GM12874 (cell line): ENCODE data around the gene RPL41.

ENCODE experiments used
- TF ChIP-seq, protein P1 (sequence below): IDR thresholded peaks from 2 replicates; pipeline ENCODE4 v1.5.1; 2011; ENCODE audit warnings: low read depth, mild to moderate bottlenecking, control low read depth, low read length, moderate library complexity; ENCODE audit not compliant: insufficient read depth

Gene RPL41

DNA sequence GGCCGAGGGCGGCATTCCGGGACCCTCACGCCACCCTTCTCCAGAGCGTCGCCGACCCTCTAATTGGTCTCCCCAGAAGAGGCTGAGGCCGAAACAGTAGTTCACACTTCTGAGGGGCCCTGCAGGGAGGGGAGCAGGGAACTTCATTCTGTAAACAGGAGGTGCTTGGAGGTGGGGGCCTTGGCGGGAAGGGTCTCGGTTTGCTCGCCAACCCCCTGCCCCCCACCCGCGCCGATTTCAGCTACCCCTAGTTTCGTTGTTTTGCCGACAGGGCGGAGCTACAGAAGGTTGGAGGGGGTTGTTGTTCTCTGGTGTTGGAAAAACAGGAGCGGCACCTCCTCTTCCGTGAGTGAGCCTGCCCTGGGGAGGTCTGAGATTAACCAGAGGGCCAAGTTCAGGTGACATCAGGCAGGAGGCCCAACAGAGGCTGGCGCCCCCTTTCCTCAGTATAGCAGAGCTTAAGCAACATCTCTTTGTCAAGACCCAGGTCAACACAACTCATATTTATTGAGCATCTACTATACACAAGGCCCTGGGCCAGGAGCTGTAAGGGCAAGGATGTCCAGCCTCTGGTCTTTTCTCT is 35.8 kb upstream of the RPL41 start:
- TF ChIP-seq, protein P1, sequence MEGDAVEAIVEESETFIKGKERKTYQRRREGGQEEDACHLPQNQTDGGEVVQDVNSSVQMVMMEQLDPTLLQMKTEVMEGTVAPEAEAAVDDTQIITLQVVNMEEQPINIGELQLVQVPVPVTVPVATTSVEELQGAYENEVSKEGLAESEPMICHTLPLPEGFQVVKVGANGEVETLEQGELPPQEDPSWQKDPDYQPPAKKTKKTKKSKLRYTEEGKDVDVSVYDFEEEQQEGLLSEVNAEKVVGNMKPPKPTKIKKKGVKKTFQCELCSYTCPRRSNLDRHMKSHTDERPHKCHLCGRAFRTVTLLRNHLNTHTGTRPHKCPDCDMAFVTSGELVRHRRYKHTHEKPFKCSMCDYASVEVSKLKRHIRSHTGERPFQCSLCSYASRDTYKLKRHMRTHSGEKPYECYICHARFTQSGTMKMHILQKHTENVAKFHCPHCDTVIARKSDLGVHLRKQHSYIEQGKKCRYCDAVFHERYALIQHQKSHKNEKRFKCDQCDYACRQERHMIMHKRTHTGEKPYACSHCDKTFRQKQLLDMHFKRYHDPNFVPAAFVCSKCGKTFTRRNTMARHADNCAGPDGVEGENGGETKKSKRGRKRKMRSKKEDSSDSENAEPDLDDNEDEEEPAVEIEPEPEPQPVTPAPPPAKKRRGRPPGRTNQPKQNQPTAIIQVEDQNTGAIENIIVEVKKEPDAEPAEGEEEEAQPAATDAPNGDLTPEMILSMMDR = no peak

DNA sequence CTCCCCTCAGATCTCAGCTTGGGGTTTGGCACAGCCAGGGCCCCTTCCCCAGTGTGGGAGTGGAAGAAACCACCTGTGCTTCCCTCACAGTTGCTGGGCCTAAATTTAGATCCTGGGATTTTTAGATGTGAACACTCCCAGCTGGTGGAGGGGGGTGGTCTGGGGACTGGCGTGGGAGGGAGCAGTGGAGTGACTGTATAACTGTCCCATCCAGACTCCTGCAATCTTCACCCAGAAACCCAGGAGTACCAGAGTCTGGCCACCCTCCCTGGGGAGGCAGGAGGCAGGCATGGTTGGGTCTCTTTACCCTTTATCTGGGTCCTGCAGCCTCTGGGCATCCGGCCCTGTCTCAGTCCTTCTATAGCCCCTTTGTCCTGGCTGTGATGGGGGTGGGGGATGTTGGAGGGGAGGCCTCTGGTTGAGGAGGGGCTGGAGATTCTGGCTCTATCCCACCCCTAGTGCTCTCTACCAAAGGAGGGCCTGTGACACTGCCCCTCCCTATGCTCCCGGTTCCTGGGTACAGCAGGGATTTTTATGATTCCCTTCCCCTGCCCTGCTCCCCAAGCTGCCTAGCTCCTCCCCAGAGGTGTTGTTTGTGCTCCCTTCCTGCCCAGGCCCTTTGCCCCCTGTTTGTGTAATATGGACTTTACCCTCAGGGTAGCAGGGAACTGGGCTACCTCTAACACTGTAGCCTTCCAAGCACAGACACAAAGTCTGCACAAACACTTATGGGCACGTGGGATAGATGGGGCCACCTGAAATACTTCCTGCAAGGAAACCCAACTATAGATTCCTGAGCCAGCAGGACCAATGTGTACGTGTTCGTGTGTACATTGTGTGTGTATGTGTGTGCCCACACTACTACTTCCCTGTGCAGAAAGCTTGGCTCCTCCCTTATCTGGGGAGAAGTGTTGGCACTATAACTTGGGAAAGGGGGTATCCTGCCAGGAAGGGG is 34.8 kb upstream of the RPL41 start:
- TF ChIP-seq, protein P1 = no peak

DNA sequence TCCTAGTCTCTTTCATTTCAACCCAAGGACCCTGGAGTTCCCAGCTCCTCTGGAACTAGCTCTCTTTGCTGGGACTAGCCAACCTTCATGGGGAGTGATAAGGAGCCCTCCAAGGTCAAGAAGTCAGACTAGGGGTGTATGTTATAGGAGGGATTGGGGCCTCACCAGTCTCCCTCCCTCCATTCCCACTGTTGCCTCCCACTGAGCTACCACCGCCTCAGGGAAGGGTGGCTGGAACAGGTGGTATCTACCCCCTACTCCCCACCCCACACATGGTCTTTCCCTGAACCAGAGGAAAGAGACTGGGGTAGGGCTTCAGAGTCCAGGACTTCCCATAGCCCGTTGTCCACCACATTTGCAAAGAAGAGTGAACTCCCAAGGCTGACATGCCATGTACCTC is 34.1 kb upstream of the RPL41 start:
- TF ChIP-seq, protein P1 = no peak

DNA sequence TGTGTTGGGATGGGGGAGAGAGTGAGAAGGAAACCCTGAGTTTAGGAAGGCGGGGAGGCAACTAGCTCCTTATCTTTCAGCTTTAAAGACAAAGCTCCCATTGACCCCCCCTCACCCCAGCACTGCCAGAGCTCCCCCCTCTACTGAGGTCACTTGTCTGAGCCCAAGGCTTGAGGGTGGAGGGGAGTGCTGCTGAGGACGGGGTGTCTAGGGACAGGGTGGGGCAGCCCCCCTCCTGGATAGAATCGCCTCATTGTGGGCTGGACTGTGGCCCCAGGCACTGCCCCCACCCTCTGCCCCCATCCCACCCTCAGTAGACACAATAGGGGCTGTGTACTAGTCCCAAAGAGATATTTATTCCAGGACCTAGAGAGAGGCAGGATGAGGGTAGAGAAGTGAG is 33.5 kb upstream of the RPL41 start:
- TF ChIP-seq, protein P1 = no peak

DNA sequence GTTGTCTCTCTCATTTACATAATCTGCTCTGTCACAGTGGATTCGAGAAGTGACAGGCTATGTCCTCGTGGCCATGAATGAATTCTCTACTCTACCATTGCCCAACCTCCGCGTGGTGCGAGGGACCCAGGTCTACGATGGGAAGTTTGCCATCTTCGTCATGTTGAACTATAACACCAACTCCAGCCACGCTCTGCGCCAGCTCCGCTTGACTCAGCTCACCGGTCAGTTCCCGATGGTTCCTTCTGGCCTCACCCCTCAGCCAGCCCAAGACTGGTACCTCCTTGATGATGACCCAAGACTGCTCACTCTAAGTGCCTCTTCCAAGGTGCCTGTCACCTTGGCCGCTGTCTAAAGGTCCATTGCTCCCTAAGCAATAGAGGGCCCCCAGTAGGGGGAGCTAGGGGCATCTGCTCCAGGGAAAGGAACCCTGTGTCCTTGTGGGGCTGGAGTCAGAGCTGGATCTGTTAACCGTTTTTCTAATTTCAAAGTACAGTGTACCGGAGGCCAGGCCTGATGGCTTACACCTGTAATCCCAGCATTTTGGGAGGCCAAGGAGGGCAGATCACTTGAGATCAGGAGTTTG is 31.4 kb upstream of the RPL41 start:
- TF ChIP-seq, protein P1 = peak; percentile 56

DNA sequence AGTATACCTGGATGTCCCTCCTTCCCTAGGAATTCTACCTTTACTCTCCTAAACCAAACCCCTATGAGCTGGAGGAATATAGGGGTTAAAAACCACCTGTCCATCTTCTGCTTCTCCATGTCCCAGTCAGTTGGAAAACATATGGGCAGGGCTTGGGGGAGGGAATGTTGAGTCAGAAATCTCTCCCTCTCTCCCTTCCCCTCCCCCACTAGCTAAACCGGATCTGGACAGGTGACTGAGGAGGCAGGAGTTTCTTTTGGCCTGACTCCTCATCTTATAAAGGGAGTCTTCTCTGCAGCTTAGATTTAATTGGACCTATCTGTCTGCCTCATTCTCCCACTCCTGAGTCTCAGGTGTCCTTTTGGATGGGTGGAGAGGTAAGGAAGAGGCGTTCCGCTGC is 30.3 kb upstream of the RPL41 start:
- TF ChIP-seq, protein P1 = no peak

DNA sequence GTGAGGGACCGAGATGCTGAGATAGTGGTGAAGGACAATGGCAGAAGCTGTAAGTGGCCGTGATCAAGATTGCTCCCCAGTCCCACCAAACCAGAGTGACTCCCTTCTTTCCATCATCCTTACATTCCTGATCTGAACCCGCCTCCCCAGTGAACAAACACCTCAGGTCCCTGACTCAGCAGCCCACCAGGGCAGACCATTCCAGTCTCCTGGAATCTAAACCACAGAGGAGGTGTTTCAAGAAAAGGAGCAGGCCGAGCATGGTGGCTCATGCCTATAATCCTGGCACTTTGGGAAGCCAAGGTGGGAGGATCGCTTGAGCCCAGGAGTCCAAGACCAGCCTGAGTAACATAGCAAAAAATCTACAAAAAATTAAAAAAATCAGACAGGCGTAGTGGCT is 29.8 kb upstream of the RPL41 start:
- TF ChIP-seq, protein P1 = no peak
